Keratinocyte (primary cell): ENCODE results near the gene TBC1D19.

ENCODE experiments used
- CTCF ChIP-seq, 3 experiments: IDR thresholded peaks in 1 of 3; conservative IDR thresholded peaks in 1 of 3; optimal IDR thresholded peaks in 1 of 3; 2 replicates in 2 of 3; 3 replicates in 1 of 3; pipeline versions ENCODE3 to v1.5.1; 2011; ENCODE audit warnings: low read length in 3 of 3, mild to moderate bottlenecking in 3 of 3, moderate library complexity in 2 of 3, control low read depth in 1 of 3, inconsistent platforms in 1 of 3; ENCODE audit not compliant: insufficient read depth in 2 of 3; ENCODE audit errors: extremely low read depth in 1 of 3
- EZH2 ChIP-seq: IDR thresholded peaks from one replicate; pipeline ENCODE4 v1.6.1; 2012; ENCODE audit warnings: inconsistent platforms, mild to moderate bottlenecking, low read length, moderate library complexity

- TF ChIP-seq EZH2 (no peak), CTCF (optimal IDR thresholded peaks at IDR 0.05 in 1 of 3, IDR thresholded peaks at IDR 0.05 in 1 of 3, conservative IDR thresholded peaks at IDR 0.05 in 1 of 3; ENCODE audit: extremely low read depth in 1 of 3, insufficient read depth in 2 of 3, low read length in 3 of 3) (no peak)
These were observed 49.0 kb downstream of the TBC1D19 start for GRCh38 chr4:26632916-26633315.
